Gastroesophageal sphincter (tissue), 3 donors: ENCODE results near the gene HEPN1.
"Not testable (repeated sequence)": the region's sequence is repeated elsewhere in the genome, so short reads cannot be mapped to it uniquely, and the experiment has no call there.

Source experiments
- POLR2A ChIP-seq, 2 donors: fragments of 450-650 bp; IDR thresholded peaks; one replicate each; pipeline ENCODE4 v1.6.1; 2017; ENCODE audit warnings: antibody characterized with exemption in 2 of 2, mild to moderate bottlenecking in 2 of 2, moderate library complexity in 1 of 2
- TF ChIP-seq, protein P1 (sequence below), 4 experiments: fragments of 200-600 bp in 2 of 4; fragments of 450-650 bp in 2 of 4; sonication (generic) in 1 of 4; IDR thresholded peaks; one replicate each; pipeline ENCODE4 v1.5.1; 2017 to 2019; ENCODE audit warnings: antibody characterized with exemption in 4 of 4, mild to moderate bottlenecking in 2 of 4, moderate library complexity in 2 of 4

GRCh38 chr11:124968197-124968596 is 49.1 kb downstream of the HEPN1 start:
- TF ChIP-seq, protein P1, sequence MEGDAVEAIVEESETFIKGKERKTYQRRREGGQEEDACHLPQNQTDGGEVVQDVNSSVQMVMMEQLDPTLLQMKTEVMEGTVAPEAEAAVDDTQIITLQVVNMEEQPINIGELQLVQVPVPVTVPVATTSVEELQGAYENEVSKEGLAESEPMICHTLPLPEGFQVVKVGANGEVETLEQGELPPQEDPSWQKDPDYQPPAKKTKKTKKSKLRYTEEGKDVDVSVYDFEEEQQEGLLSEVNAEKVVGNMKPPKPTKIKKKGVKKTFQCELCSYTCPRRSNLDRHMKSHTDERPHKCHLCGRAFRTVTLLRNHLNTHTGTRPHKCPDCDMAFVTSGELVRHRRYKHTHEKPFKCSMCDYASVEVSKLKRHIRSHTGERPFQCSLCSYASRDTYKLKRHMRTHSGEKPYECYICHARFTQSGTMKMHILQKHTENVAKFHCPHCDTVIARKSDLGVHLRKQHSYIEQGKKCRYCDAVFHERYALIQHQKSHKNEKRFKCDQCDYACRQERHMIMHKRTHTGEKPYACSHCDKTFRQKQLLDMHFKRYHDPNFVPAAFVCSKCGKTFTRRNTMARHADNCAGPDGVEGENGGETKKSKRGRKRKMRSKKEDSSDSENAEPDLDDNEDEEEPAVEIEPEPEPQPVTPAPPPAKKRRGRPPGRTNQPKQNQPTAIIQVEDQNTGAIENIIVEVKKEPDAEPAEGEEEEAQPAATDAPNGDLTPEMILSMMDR (IDR thresholded peaks at IDR 0.05), result not testable (repeated sequence)
- not testable (repeated sequence) for TF ChIP-seq POLR2A (IDR thresholded peaks at IDR 0.05)
